Measurements from ENCODE around the gene SMPX. TPM values are rescaled to one million over a fixed set of nuclear protein-coding genes. Genes with fewer than 3 reads are reported as not detected.
"Not testable (repeated sequence)": the region's sequence is repeated elsewhere in the genome, so short reads cannot be mapped to it uniquely, and the experiment has no call there.

SMPX gene
- polyA plus RNA-seq, 2 of the 4 experiments (the other 2 are of a cell fraction) = 0.13 to 0.23 TPM

- DNase-seq (ENCODE audit: low read depth in 1 of 2, low spot score in 1 of 2); H3K9me3 ChIP-seq; H3K4me1 ChIP-seq; H3K4me2 ChIP-seq; FAIRE-seq; H3K4me3 ChIP-seq; CTCF ChIA-PET; H3K27ac ChIP-seq; ATAC-seq; POLR2A ChIA-PET: not testable (repeated sequence)
These were observed 17.2 kb upstream of the SMPX start for GRCh38 chrX:21775128-21775527.

- H3K9me3 ChIP-seq; FAIRE-seq; H3K27ac ChIP-seq; POLR2A ChIA-PET; ATAC-seq; H3K4me1 ChIP-seq; CTCF ChIA-PET; H3K4me3 ChIP-seq; H3K4me2 ChIP-seq; DNase-seq (ENCODE audit: low read depth in 1 of 2, low spot score in 1 of 2): not testable (repeated sequence)
- WGBS (ENCODE audit: missing lambda C conversion rate) = 2% methylated on average over 2 of the region's 2 CpGs
These were observed 15.1 kb upstream of the SMPX start for GRCh38 chrX:21773036-21773435.

DNA sequence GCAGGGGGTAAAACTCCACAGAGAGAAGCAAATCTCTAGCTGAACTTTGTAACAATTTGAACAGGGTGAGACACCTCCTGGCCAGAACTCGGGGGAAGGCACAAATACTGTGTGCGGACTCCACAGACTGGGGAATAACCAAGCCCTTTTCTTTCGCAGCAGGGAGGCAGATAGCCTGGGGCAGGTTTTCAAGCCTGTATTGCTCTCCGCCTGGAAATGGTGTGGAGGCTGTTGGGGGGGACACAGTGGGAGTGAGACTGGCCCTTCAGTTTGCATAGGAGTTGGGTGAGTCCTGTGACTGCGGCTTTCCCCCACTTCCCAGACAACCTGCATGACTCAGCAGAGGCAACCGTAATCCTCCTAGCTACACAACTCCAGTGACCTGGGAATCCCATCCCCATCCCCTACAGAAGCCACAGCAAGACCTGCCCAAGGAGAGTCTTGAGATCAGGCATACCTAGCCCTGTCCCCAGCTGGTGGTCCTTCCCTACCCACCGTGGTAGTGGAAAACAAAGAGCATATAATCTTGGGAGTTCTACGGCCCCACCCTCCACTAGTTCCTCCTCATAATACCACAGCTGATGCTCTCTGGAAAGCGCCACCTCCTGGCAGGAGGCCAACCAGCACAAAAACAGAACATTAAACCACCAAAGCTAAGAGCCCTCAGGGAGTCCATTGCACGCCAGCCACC, 12.9 kb upstream of the SMPX start:
- 58% methylated on average over 7 of the region's 10 CpGs for WGBS (ENCODE audit: missing lambda C conversion rate)
- ChIA-PET CTCF (interaction anchor here (1.0 to 1.1 kb wide), 2 partner anchors 9 to 12 kb away, joined by 3 to 4 read pairs; no protein-coding TSS in a partner anchor), POLR2A (no interaction called here)
- Histone ChIP-seq H3K27ac (peak overlapping the region; percentile 52 to 75; a peak in 5 of 6 replicates), H3K4me1 (peaks cover 7% of the 10 kb centered on the region; the same call in 2 of the 3 replicates), H3K9me3 (no peaks in the 10 kb centered on the region), H3K4me3 (no peak overlapping the region), H3K4me2 (peak overlapping the region; percentile 25; the same call in 2 of the 3 replicates)
- ATAC-seq = peak in 1 of 2 experiments; percentile 70; a peak in 3 of 6 replicates
- no peak for FAIRE-seq
- no peak for TF ChIP-seq FOSL2 (IDR thresholded peaks at IDR 0.05)
- TF ChIP-seq FOSL2 (CRISPR knock-in tag; IDR thresholded peaks at IDR 0.05) = 0 out of 2 replicates have a peak, but pooled peaks have one; percentile 13
- TF ChIP-seq POLR2A (IDR thresholded peaks at IDR 0.05; ENCODE audit: low read length) = no peak
- DNase-seq (ENCODE audit: low read depth in 1 of 2, low spot score in 1 of 2) = peak in 1 of 2 experiments; percentile 44

DNA sequence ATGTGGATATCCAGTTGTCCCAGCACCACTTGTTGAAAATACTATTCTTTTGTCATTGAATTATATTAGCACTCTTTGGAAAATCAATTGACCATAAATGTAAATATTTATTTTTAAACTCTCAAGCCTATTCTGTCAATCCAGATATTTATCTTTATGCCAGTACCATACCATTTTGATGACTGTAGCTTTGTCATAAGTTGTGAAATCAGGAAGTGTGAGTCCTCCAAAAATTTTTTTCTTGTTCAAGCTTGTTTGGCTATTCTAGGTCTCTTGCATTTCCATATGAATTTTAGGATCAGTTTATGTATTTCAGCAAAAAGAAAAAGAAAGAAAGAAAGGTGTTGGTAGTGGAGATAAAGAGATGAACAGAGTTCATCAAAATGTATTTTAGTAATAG, 8.2 kb upstream of the SMPX start:
- ATAC-seq (no peak), DNase-seq (ENCODE audit: low read depth in 1 of 2, low spot score in 1 of 2) (no peak), FAIRE-seq (peak; percentile 78)
- CTCF ChIA-PET = no interaction called here
- POLR2A ChIA-PET = no interaction called here
- Histone ChIP-seq H3K27ac (no peak overlapping the region), H3K9me3 (no peaks in the 10 kb centered on the region), H3K4me2 (no peak overlapping the region), H3K4me3 (no peak overlapping the region), H3K4me1 (peaks cover 6% of the 10 kb centered on the region; the same call in 2 of the 3 replicates)
- no peak for TF ChIP-seq KDM1A (IDR thresholded peaks at IDR 0.05; ENCODE audit: low read depth)
- TF ChIP-seq CBX2 (IDR thresholded peaks at IDR 0.05; ENCODE audit: borderline replicate concordance, low read depth) = no peak
- TF ChIP-seq RNF2 (IDR thresholded peaks at IDR 0.05; ENCODE audit: borderline replicate concordance, low read depth) = no peak
- TF ChIP-seq ZC3H11A (IDR thresholded peaks at IDR 0.05) = no peak
- TF ChIP-seq PHF8 (IDR thresholded peaks at IDR 0.05; ENCODE audit: borderline replicate concordance, low read depth) = no peak
- TF ChIP-seq CBX8 (IDR thresholded peaks at IDR 0.05) = no peak
- no peak for TF ChIP-seq FOXS1 (CRISPR knock-in tag; IDR thresholded peaks at IDR 0.05)
- TF ChIP-seq BHLHE40 (IDR thresholded peaks at IDR 0.05; ENCODE audit: low read depth, low read length) = no peak
- no peak for TF ChIP-seq HOXB13 (CRISPR knock-in tag; IDR thresholded peaks at IDR 0.05; ENCODE audit: low read depth)
- TF ChIP-seq PBX3 (IDR thresholded peaks at IDR 0.05) = no peak
- no peak for TF ChIP-seq REST (IDR thresholded peaks at IDR 0.05)
- TF ChIP-seq ATOH8 (CRISPR knock-in tag; IDR thresholded peaks at IDR 0.05; ENCODE audit: low read depth) = no peak
- TF ChIP-seq, protein P1, sequence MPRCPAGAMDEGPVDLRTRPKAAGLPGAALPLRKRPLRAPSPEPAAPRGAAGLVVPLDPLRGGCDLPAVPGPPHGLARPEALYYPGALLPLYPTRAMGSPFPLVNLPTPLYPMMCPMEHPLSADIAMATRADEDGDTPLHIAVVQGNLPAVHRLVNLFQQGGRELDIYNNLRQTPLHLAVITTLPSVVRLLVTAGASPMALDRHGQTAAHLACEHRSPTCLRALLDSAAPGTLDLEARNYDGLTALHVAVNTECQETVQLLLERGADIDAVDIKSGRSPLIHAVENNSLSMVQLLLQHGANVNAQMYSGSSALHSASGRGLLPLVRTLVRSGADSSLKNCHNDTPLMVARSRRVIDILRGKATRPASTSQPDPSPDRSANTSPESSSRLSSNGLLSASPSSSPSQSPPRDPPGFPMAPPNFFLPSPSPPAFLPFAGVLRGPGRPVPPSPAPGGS (IDR thresholded peaks at IDR 0.05) = no peak
- no peak for TF ChIP-seq HDAC2 (IDR thresholded peaks at IDR 0.05)
- TF ChIP-seq ZFP36 (IDR thresholded peaks at IDR 0.05; ENCODE audit: borderline replicate concordance, partially characterized antibody) = no peak
- TF ChIP-seq ZSCAN20 (CRISPR knock-in tag; IDR thresholded peaks at IDR 0.05) = no peak
- TF ChIP-seq MYC (IDR thresholded peaks at IDR 0.05; ENCODE audit: borderline replicate concordance, low read length) = no peak
- no peak for TF ChIP-seq MAZ (IDR thresholded peaks at IDR 0.05; ENCODE audit: borderline replicate concordance, low read depth, low read length)
- no peak for TF ChIP-seq JUN (IDR thresholded peaks at IDR 0.05)
- TF ChIP-seq JUNB (IDR thresholded peaks at IDR 0.05) = no peak

Data from A549 (cell line).